Measurements from ENCODE around the gene DIS3L2.
"Not testable (repeated sequence)": the region's sequence is repeated elsewhere in the genome, so short reads cannot be mapped to it uniquely, and the experiment has no call there.

Gene DIS3L2

GRCh38 chr2:232332244-232332939, 370.9 kb downstream of the DIS3L2 start:
- peak; percentile 4 for DNase-seq
- not testable (repeated sequence) for H3K27me3 ChIP-seq (ENCODE audit: insufficient read depth, low read depth, severe bottlenecking); H3K27ac ChIP-seq; H3K36me3 ChIP-seq; H3K4me3 ChIP-seq (ENCODE audit: low read depth, low read length); H3K9me3 ChIP-seq (ENCODE audit: severe bottlenecking)

GRCh38 chr2:232332940-232333259, 371.4 kb downstream of the DIS3L2 start:
- Histone ChIP-seq H3K36me3 (no peaks in the 10 kb centered on the region), H3K9me3 (ENCODE audit: severe bottlenecking) (no peaks in the 10 kb centered on the region), H3K27ac (no peak overlapping the region), H3K4me3 (ENCODE audit: low read depth, low read length) (no peak overlapping the region), H3K27me3 (ENCODE audit: insufficient read depth, low read depth, severe bottlenecking) (no peaks in the 10 kb centered on the region)
- no peak for TF ChIP-seq CTCF (IDR thresholded peaks at IDR 0.05; ENCODE audit: low read depth, low read length)
- peak; percentile 1 for DNase-seq

- Histone ChIP-seq H3K4me3 (ENCODE audit: low read depth, low read length) (no peak overlapping the region), H3K9me3 (ENCODE audit: severe bottlenecking) (no peaks in the 10 kb centered on the region), H3K36me3 (no peaks in the 10 kb centered on the region), H3K27ac (no peak overlapping the region), H3K27me3 (ENCODE audit: insufficient read depth, low read depth, severe bottlenecking) (no peaks in the 10 kb centered on the region)
- peak; percentile 52 for DNase-seq
- peak; percentile 81 for TF ChIP-seq CTCF (IDR thresholded peaks at IDR 0.05; ENCODE audit: low read depth, low read length)
These were observed 372.0 kb downstream of the DIS3L2 start for GRCh38 chr2:232333361-232334135.

GRCh38 chr2:232334136-232334884, 372.8 kb downstream of the DIS3L2 start:
- H3K27me3 ChIP-seq (ENCODE audit: insufficient read depth, low read depth, severe bottlenecking); H3K4me3 ChIP-seq (ENCODE audit: low read depth, low read length); H3K9me3 ChIP-seq (ENCODE audit: severe bottlenecking); H3K36me3 ChIP-seq; H3K27ac ChIP-seq: not testable (repeated sequence)
- peak; percentile 1 for DNase-seq

- H3K9me3 ChIP-seq (ENCODE audit: severe bottlenecking); H3K36me3 ChIP-seq; DNase-seq; H3K27ac ChIP-seq; H3K4me3 ChIP-seq (ENCODE audit: low read depth, low read length); H3K27me3 ChIP-seq (ENCODE audit: insufficient read depth, low read depth, severe bottlenecking): not testable (repeated sequence)
These were observed 373.3 kb downstream of the DIS3L2 start for GRCh38 chr2:232334885-232335205.

GRCh38 chr2:232335206-232335858, 373.8 kb downstream of the DIS3L2 start:
- peak; percentile 9 for DNase-seq
- H3K9me3 ChIP-seq (ENCODE audit: severe bottlenecking); H3K27ac ChIP-seq; H3K4me3 ChIP-seq (ENCODE audit: low read depth, low read length); H3K36me3 ChIP-seq; H3K27me3 ChIP-seq (ENCODE audit: insufficient read depth, low read depth, severe bottlenecking): not testable (repeated sequence)
- peak; percentile 67 for TF ChIP-seq CTCF (IDR thresholded peaks at IDR 0.05; ENCODE audit: low read depth, low read length)

- no peak for TF ChIP-seq CTCF (IDR thresholded peaks at IDR 0.05; ENCODE audit: low read depth, low read length)
These were observed 374.3 kb downstream of the DIS3L2 start for GRCh38 chr2:232335859-232336215.

More at GRCh38 chr2:232335859-232336215, 374.3 kb downstream of the DIS3L2 start:
- Histone ChIP-seq H3K4me3 (ENCODE audit: low read depth, low read length) (no peak overlapping the region), H3K27ac (no peak overlapping the region), H3K27me3 (ENCODE audit: insufficient read depth, low read depth, severe bottlenecking) (no peaks in the 10 kb centered on the region), H3K36me3 (no peaks in the 10 kb centered on the region), H3K9me3 (ENCODE audit: severe bottlenecking) (no peaks in the 10 kb centered on the region)
- DNase-seq: peak; percentile 3

Measured in WERI-Rb-1 (cell line).